B cell (primary cell): ENCODE measurements around the gene MRLN.
"Not testable (repeated sequence)": the region's sequence is repeated elsewhere in the genome, so short reads cannot be mapped to it uniquely, and the experiment has no call there.

Experiments used
- CTCF ChIP-seq: fragments of 200-600 bp; IDR thresholded peaks from one replicate; pipeline ENCODE4 v1.8.0; 2022; ENCODE audit warnings: antibody characterized with exemption, mild to moderate bottlenecking
- EZH2 ChIP-seq: IDR thresholded peaks from 2 replicates; pipeline ENCODE4 v1.6.1; 2012; ENCODE audit warnings: borderline replicate concordance, low read depth, mild to moderate bottlenecking, moderate library complexity, low read length; ENCODE audit not compliant: insufficient read depth, poor library complexity, severe bottlenecking

- not testable (repeated sequence) for TF ChIP-seq CTCF, EZH2
These were observed 35.7 kb upstream of the MRLN start for GRCh38 chr10:59788914-59789313.
